GM18873 (cell line): ENCODE data around the gene BCAR1.
"Not testable (repeated sequence)": the region's sequence is repeated elsewhere in the genome, so short reads cannot be mapped to it uniquely, and the experiment has no call there.

Source experiments
- ATAC-seq: cut with Tn5 transposase; IDR thresholded peaks from one replicate; pipeline ENCODE4 v1.9.1; 2021; ENCODE audit warnings: mild to moderate bottlenecking, moderate library complexity, moderate number of reproducible peaks; ENCODE audit not compliant: unreplicated experiment, low FRiP score

The BCAR1 gene

GRCh38 chr16:75227361-75228142 is 23.9 kb downstream of the BCAR1 start:
- ATAC-seq = no peak

- no peak for ATAC-seq
These were observed 24.7 kb downstream of the BCAR1 start for GRCh38 chr16:75226550-75227360.

- ATAC-seq = no peak
These were observed 25.5 kb downstream of the BCAR1 start for GRCh38 chr16:75225678-75226515.

- no peak for ATAC-seq
These were observed 26.3 kb downstream of the BCAR1 start for GRCh38 chr16:75225092-75225491.

- no peak for ATAC-seq
These were observed 26.9 kb downstream of the BCAR1 start for GRCh38 chr16:75224306-75225082.

GRCh38 chr16:75223129-75223528 is 28.3 kb downstream of the BCAR1 start:
- not testable (repeated sequence) for ATAC-seq

GRCh38 chr16:75222271-75222783 is 29.1 kb downstream of the BCAR1 start:
- no peak for ATAC-seq

GRCh38 chr16:75219838-75220237 is 31.6 kb downstream of the BCAR1 start:
- ATAC-seq = no peak

- no peak for ATAC-seq
These were observed 32.3 kb downstream of the BCAR1 start for GRCh38 chr16:75219088-75219487.

GRCh38 chr16:75218256-75219076 is 33.0 kb downstream of the BCAR1 start, which contains the start of gene CTRB1:
CTRB1 (plus strand) TSS chr16:75218988; CDS start chr16:75219008, 20 bp downstream.
- ATAC-seq = no peak

- ATAC-seq = no peak
These were observed 34.0 kb downstream of the BCAR1 start for GRCh38 chr16:75217389-75217851.

GRCh38 chr16:75216576-75216975 is 34.8 kb downstream of the BCAR1 start:
- no peak for ATAC-seq

GRCh38 chr16:75216127-75216526 is 35.3 kb downstream of the BCAR1 start:
- ATAC-seq = no peak

- ATAC-seq = not testable (repeated sequence)
These were observed 40.1 kb downstream of the BCAR1 start for GRCh38 chr16:75211286-75211685.

GRCh38 chr16:75209944-75210343 is 41.5 kb downstream of the BCAR1 start:
- ATAC-seq = no peak

- ATAC-seq = not testable (repeated sequence)
These were observed 41.9 kb downstream of the BCAR1 start for GRCh38 chr16:75209514-75209913.

- no peak for ATAC-seq
These were observed 42.4 kb downstream of the BCAR1 start for GRCh38 chr16:75208861-75209505.

GRCh38 chr16:75208242-75208825 is 43.1 kb downstream of the BCAR1 start:
- ATAC-seq = no peak
